ENCODE results near the gene ANKLE1.

Gene ANKLE1

DNA sequence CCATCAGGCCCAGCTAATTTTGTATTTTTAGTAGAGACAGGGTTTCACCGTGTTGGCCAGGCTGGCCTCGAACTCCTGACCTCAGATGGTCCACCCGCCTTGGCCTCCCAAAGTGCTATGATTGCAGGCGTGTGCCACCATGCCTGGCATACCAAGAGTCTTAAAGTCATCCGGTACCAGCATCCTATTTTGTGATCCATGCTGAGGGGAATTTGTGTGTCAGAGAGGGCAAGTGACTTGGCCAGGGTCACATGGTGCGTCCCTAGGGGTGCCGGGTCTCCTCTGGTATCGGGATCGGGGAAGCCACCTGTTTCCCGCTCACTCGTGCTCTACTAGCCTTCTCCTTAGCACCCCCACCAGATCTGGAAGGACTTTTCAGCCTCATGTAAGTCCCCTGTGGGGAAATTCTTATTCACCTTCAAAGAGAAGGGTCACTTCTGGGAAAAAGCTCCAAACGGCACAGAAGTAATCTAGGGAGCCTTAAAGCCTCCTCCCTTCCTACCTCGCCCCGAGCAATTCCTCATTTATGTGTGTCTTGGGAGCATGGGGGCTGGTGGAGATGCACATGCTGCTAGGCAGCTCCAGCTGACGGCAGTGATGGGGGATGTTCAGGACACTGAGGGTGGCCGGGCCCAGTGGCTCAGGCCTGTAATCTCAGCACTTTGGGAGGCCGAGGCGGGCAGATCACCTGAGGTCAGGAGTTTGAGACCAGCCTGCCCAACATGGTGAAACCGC lies 6.1 kb upstream of the ANKLE1 start:
- no peaks in the 10 kb centered on the region for H3K4me1 ChIP-seq
- TF ChIP-seq CTCF (IDR thresholded peaks at IDR 0.05; ENCODE audit: low read depth, low read length): no peak
- H3K36me3 ChIP-seq: peaks cover 18% of the 10 kb centered on the region
- H3K27me3 ChIP-seq: no peaks in the 10 kb centered on the region
- H3K9me3 ChIP-seq: no peaks in the 10 kb centered on the region
- H3K4me3 ChIP-seq (ENCODE audit: low read depth, low read length): no peak overlapping the region
- DNase-seq: no peak

DNA sequence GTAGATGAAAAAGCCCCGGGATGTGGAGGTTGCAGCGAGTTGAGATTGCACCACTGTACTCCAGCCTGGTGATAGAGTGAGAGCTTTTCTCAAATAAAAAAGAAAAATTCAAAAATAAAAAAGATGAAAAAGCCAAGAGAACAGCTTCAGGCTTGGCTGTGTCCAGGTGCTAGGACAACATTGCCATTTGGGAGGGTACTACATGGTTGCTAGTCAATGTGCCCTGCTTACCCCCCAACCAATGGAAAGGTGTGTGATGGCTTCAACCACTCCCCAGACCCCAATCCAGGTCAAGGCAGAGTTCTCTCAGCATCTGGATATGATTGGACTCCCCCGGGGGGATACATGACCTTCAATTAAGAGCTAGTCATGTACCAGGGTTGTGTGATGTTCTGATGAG lies 2.3 kb upstream of the ANKLE1 start:
- Histone ChIP-seq H3K4me1 (no peaks in the 10 kb centered on the region), H3K4me3 (ENCODE audit: low read depth, low read length) (no peak overlapping the region), H3K27me3 (peaks cover 5% of the 10 kb centered on the region; the same call in 1 of the 2 replicates), H3K9me3 (no peaks in the 10 kb centered on the region), H3K36me3 (peaks cover 6% of the 10 kb centered on the region)
- no peak for DNase-seq
- no peak for TF ChIP-seq CTCF (IDR thresholded peaks at IDR 0.05; ENCODE audit: low read depth, low read length)

GRCh38 chr19:17282488-17283125 lies 906 bp downstream of the ANKLE1 start:
- peaks cover 5% of the 10 kb centered on the region; the same call in 1 of the 2 replicates for H3K27me3 ChIP-seq
- H3K4me1 ChIP-seq: no peaks in the 10 kb centered on the region
- no peaks in the 10 kb centered on the region for H3K9me3 ChIP-seq
- H3K4me3 ChIP-seq (ENCODE audit: low read depth, low read length): peak overlapping the region; percentile 33
- H3K36me3 ChIP-seq: no peaks in the 10 kb centered on the region
- DNase-seq: peak; percentile 92
- TF ChIP-seq CTCF (IDR thresholded peaks at IDR 0.05; ENCODE audit: low read depth, low read length): peak; percentile 83

DNA sequence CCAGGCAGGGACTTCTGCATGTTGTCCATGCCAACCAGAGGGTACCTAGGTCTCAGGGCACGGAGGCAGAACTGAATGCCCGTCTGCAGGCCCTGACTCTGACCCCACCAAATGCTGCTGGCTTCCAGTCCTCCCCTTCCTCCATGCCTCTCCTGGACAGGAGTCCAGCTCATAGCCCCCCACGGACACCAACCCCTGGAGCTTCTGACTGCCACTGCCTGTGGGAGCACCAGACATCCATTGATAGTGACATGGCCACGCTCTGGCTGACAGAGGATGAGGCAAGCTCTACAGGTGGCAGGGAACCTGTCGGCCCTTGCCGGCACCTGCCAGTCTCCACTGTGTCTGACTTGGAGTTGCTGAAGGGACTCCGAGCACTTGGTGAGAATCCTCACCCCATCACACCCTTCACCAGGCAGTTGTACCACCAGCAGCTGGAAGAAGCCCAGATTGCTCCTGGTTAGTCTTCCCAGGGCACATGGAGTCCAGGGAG lies 1.8 kb downstream of the ANKLE1 start:
- Histone ChIP-seq H3K9me3 (no peaks in the 10 kb centered on the region), H3K27me3 (peaks cover 5% of the 10 kb centered on the region; the same call in 1 of the 2 replicates), H3K4me3 (ENCODE audit: low read depth, low read length) (no peak overlapping the region), H3K36me3 (no peaks in the 10 kb centered on the region), H3K4me1 (no peaks in the 10 kb centered on the region)
- no peak for DNase-seq
- no peak for TF ChIP-seq CTCF (IDR thresholded peaks at IDR 0.05; ENCODE audit: low read depth, low read length)

GRCh38 chr19:17285415-17286135 lies 3.9 kb downstream of the ANKLE1 start:
- no peak for TF ChIP-seq CTCF (IDR thresholded peaks at IDR 0.05; ENCODE audit: low read depth, low read length)
- Histone ChIP-seq H3K4me1 (no peaks in the 10 kb centered on the region), H3K27me3 (peaks cover 5% of the 10 kb centered on the region; the same call in 1 of the 2 replicates), H3K9me3 (no peaks in the 10 kb centered on the region), H3K36me3 (no peaks in the 10 kb centered on the region), H3K4me3 (ENCODE audit: low read depth, low read length) (no peak overlapping the region)
- no peak for DNase-seq

Measured in BE2C (cell line).